Measurements from ENCODE around the gene SYTL5.

Gene SYTL5

GRCh38 chrX:38036466-38036865 is 30.1 kb downstream of the SYTL5 start:
- no peak for DNase-seq

GRCh38 chrX:38038501-38038900 is 32.1 kb downstream of the SYTL5 start:
- no peak for DNase-seq

DNA sequence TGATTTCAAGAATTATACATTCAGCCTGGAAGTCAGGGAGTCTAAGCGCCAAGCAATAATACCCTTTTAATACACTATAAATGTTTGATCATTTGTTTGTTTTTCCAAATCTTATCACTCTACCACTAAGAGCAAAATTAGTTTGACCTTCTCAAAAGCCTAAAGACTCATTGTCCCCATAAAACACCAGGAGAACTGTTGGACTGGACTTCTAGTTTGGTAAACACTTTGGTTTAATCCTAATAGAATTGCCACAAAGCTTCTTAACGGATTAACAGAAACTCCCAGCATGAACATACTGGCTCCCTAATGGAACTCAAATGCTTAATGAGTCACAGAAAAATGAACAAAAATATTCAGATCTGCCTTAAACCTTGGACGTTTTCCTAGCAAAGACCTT is 34.9 kb downstream of the SYTL5 start:
- DNase-seq = no peak

DNA sequence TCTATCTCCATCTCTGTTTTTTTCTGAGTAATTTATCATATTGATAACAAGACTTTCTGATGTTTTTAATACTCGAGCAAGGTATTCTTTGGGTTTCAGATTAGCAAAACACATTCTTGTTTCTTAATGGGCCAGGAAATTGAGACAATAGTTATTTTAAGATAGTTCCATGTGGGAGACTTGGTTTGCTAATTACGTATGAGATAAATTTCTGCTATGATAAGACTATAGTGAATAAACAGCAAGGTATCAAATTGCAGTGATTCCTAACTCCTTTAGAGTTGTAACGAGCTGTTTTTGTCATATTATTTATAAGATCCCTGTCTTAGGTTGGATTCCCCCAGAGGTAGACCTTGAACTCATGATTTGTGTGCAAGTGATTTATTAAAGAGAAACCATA is 38.3 kb downstream of the SYTL5 start:
- DNase-seq = no peak

- no peak for DNase-seq
These were observed 39.3 kb downstream of the SYTL5 start for GRCh38 chrX:38045538-38046096.

- DNase-seq = no peak
These were observed 42.5 kb downstream of the SYTL5 start for GRCh38 chrX:38048886-38049285.

DNA sequence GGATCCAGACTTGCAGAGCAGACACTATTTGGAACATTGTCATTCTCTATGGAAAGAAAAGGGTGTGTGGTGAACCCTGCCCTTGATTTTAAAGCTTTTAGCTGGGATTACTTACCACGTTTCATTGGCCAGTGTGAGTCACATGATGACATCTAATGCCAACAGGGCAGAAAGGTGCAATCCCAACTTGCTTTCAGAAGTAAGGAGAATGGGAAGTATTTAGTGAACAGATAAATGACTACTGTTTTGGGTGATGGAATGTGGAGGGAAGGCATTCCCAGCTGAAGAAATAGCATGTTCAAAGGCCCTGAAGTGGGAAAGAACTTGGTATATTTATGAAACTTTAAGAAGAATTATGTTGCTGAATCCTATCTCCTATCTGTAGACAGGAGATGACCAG is 44.5 kb downstream of the SYTL5 start:
- DNase-seq = no peak

DNA sequence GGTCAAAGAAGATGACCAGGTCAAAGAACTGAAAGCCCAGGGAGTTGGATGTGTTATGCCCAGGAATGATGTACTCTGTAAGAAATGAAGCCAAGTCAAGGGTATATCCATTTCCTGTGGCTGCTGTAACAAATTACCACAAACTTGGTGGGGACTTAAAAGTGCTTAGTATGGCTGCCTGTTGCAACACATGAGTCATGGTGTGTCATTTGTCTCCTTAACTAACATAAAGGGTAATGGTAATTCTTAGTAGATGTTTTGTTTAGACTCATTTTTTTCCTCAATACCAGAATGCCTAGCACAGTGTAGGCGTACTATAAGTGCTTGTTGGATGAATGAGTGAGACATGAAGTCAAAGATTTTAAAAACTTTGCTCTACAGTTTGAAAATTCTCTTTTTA is 45.7 kb downstream of the SYTL5 start:
- DNase-seq = no peak

- DNase-seq = no peak
These were observed 49.0 kb downstream of the SYTL5 start for GRCh38 chrX:38055170-38055847.

GRCh38 chrX:38060331-38060878 is 54.1 kb downstream of the SYTL5 start:
- DNase-seq = no peak

- no peak for DNase-seq
These were observed 55.0 kb downstream of the SYTL5 start for GRCh38 chrX:38061335-38061734.

DNA sequence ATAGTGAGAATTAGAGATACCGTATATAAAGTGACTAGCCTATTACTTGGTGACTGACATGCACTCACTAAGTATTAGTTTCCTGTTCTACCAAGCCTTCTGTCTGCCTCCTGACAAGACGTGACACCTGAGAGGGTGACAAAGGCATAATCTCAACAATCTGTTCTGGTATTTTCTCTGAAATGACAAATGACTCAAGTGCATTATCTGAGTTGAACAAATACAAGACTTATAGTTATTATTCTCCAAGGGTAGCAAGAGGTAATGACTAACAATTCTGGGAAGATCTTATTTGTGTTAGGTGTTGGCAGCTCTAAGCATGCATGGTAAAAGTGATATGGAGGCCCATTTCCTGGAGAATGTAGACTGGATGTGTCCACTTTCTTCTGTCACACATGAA is 60.6 kb downstream of the SYTL5 start:
- no peak for DNase-seq

DNA sequence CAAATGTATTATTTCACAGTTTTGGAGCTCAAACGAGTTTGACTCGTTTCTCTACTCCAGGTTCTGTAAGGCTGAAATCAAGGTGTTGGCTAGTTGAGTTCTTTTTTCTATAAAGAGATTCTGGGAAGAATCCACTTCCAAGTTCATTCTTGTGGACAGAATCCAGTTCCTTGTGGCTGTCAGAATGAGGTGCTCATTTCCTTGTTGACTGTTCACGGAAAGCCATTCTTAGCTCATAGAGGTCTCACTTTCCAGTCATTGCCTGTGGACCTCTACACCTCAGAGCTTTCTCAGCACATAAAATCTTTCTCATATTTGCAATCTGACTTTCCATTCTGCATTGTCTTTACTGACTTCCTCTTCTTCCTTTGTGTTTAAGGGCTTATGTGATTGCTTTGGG is 62.9 kb downstream of the SYTL5 start:
- DNase-seq = no peak

DNA sequence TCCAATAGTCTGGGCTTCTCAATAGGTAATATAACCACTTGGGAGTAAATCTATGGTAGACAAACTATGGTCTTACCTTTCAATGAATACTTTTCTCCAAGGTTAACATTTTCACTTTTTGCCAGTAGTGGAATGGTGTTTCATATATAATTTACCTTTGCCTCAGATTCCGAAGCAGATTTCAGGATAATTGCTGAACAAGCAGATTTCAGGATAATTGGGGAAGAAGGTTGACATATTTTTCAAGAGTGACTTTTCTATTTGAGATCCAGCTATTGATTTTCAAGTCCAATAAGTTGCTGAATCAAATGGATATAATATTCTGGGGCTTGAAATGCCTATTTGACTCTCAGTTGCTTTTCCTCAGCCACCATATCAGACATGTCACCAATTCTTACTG is 63.6 kb downstream of the SYTL5 start:
- no peak for DNase-seq

GRCh38 chrX:38079463-38079862 is 73.1 kb downstream of the SYTL5 start:
- DNase-seq = no peak

GRCh38 chrX:38080808-38081207 is 74.5 kb downstream of the SYTL5 start:
- no peak for DNase-seq

GRCh38 chrX:38081909-38082308 is 75.6 kb downstream of the SYTL5 start:
- no peak for DNase-seq

DNA sequence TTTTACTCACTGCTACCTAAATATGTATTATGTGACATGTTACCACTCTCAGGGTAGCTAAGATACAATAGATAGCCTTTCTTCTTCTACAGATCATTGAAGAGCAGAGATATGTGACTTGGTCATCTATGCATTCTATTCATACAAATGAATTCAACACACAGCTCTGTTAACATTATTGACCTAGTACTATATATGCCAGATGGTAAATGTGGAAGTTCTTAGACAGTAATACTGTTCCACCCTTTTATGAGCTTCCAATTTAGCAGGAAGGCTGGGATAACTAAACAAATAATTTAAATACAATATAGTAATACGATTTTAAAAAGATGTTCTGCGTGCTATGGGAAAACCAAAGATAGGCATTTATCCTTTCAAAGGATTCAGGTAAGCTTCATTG is 76.0 kb downstream of the SYTL5 start:
- no peak for DNase-seq

GRCh38 chrX:38085813-38086212 is 79.5 kb downstream of the SYTL5 start:
- DNase-seq = no peak

DNA sequence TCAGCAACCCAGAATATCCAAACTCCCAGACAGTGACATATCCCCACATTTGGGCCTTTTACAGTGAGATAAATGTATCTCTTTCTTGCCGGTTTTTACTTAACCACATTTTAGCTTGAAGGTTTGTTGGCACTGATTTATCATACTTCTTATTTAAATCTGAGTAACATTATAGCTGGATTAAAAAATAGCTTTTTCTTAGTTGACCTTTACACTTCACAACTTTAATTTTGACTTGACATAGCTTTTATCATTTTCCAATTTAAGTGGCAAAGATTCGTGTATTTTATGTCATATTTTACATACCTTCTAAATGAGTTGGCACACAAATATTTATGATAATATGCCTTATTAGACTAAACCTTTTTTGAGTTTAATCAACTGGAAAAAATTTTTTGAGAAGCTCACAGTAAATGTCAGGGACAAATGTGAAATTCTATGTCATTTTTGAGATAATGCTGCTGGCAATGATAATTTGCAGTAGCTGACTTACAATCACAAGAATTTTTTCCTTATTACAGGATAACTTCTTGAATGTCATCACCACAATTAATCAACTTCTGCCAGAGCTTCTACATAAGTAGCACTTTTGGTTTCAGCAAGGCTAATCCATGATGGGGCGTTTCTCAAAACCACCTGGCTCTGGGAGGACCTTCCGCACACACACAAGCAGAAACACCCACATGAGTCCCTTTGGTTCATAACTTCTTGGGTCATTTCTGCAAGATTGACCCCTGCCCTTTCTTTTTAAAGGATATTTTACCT is 80.3 kb downstream of the SYTL5 start:
- no peak for DNase-seq

DNA sequence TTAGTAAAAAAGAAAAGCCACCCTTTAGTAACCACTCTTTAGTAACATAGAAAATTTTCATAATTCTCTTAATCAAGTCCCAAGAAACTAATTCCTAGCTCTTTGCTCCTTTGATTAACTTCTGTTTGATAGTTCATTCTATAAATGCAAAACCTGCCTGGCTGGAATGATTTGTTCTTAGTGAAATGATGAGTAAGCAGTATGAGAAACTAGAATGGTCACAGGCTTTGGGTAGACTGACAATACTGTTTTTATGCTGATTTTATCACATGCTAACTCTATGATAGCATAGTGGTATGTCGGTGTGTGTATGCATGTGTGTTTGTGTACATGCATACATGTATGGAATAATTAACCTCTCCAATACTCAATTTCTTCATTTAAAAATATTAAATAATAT is 81.2 kb downstream of the SYTL5 start:
- DNase-seq = no peak

DNA sequence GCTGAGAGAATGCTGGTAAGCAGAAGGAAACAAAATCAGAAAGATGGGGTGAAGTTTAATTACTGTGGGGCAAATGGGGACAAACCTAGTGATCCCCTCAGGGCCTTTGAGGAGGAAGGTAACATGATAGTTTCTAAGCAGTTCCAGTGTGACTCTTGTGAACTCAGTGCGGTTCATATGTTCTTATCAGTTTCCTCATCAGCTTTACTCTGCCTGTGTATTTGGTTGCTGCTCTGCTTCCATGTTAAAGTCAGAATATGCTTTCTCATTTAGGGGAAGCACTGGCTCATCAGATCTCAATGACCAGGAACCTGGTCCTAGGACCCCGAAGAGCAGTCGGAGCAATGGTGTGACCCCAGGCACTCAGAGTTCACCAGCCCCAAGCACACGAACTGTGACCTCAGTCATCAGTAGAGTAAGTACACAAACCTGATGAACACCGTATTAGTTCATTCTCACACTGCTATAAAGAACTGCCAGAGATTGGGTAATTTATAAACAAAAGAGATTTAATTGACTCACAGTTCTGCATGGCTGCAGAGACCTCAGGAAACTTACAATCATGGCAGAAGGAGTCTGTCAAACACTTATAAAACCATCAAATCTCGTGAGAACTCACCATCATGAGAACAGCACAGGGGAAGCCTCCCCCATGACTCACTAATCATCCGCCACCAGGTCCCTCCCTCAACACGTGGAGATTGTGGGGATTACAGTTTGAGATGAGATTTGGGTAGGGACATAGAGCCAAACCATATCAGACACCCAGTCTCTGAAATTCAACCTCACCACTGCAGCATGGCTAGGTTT is 83.0 kb downstream of the SYTL5 start:
- no peak for DNase-seq

GRCh38 chrX:38095971-38096529 is 89.7 kb downstream of the SYTL5 start:
- DNase-seq = no peak

All from NCI-H187 (cell line).